ENCODE data around the gene KRT39. TPM values are rescaled to one million over a fixed set of nuclear protein-coding genes. Genes with fewer than 3 reads are reported as not detected.

Gene KRT39
- total RNA-seq, 2 donors from 2014 or later: not detected

GRCh38 chr17:40952154-40952553 is 14.6 kb downstream of the KRT39 start:
- no peak overlapping the region for H3K27ac Mint-ChIP-seq
- H3K4me1 Mint-ChIP-seq: peaks cover 8% of the 10 kb centered on the region
- no peak overlapping the region for H3K4me3 Mint-ChIP-seq
- no peak for DNase-seq
- no peak overlapping the region for H3K4me3 ChIP-seq (ENCODE audit: low read length)
- 100% methylated on average over 2 of the region's 2 CpGs; no CpG with 5 or more reads in 1 of the 2 experiments for WGBS, 2 experiments (ENCODE audit: insufficient coverage in 1 of 2, insufficient read length in 1 of 2)
- no peak for TF ChIP-seq CTCF (conservative IDR thresholded peaks at IDR 0.05)
- H3K9ac ChIP-seq (ENCODE audit: extremely low read depth, low read length, poor library complexity, severe bottlenecking): no peak overlapping the region
- no peaks in the 10 kb centered on the region for H3K4me1 ChIP-seq (ENCODE audit: control insufficient read depth, insufficient read depth, low read length)
- peaks cover 67% of the 10 kb centered on the region for H3K27me3 Mint-ChIP-seq (ENCODE audit: insufficient read depth)
- H3K27me3 ChIP-seq (ENCODE audit: control insufficient read depth, insufficient read depth, low read length, poor library complexity, severe bottlenecking): peaks cover 88% of the 10 kb centered on the region
- no peaks in the 10 kb centered on the region for H3K36me3 ChIP-seq (ENCODE audit: control insufficient read depth, insufficient read depth, low read length)
- H3K9me3 ChIP-seq (ENCODE audit: control insufficient read depth, low read length): no peaks in the 10 kb centered on the region
- no peaks in the 10 kb centered on the region for H3K36me3 Mint-ChIP-seq (ENCODE audit: low read depth)
- H3K9me3 Mint-ChIP-seq: no peaks in the 10 kb centered on the region
- H3K27ac ChIP-seq (ENCODE audit: low read depth, low read length): no peak overlapping the region

- no peaks in the 10 kb centered on the region for H3K36me3 ChIP-seq (ENCODE audit: control insufficient read depth, insufficient read depth, low read length)
- H3K9me3 Mint-ChIP-seq: no peaks in the 10 kb centered on the region
- no peaks in the 10 kb centered on the region for H3K36me3 Mint-ChIP-seq (ENCODE audit: low read depth)
- H3K9me3 ChIP-seq (ENCODE audit: control insufficient read depth, low read length): no peaks in the 10 kb centered on the region
- no peak for DNase-seq
- no peak overlapping the region for H3K27ac ChIP-seq (ENCODE audit: low read depth, low read length)
- H3K4me1 Mint-ChIP-seq: peaks cover 2% of the 10 kb centered on the region
- WGBS, 2 experiments (ENCODE audit: insufficient coverage in 1 of 2, insufficient read length in 1 of 2): 97 to 100% methylated on average over 2 of the region's 2 CpGs
- no peak overlapping the region for H3K27ac Mint-ChIP-seq
- H3K4me3 ChIP-seq (ENCODE audit: low read length): no peak overlapping the region
- H3K9ac ChIP-seq (ENCODE audit: extremely low read depth, low read length, poor library complexity, severe bottlenecking): no peak overlapping the region
- H3K4me3 Mint-ChIP-seq: no peak overlapping the region
- H3K4me1 ChIP-seq (ENCODE audit: control insufficient read depth, insufficient read depth, low read length): no peaks in the 10 kb centered on the region
- peaks cover 78% of the 10 kb centered on the region for H3K27me3 Mint-ChIP-seq (ENCODE audit: insufficient read depth)
- TF ChIP-seq CTCF (conservative IDR thresholded peaks at IDR 0.05): no peak
- peaks cover 91% of the 10 kb centered on the region for H3K27me3 ChIP-seq (ENCODE audit: control insufficient read depth, insufficient read depth, low read length, poor library complexity, severe bottlenecking)
These were observed 15.6 kb downstream of the KRT39 start for GRCh38 chr17:40951011-40951622.

DNA sequence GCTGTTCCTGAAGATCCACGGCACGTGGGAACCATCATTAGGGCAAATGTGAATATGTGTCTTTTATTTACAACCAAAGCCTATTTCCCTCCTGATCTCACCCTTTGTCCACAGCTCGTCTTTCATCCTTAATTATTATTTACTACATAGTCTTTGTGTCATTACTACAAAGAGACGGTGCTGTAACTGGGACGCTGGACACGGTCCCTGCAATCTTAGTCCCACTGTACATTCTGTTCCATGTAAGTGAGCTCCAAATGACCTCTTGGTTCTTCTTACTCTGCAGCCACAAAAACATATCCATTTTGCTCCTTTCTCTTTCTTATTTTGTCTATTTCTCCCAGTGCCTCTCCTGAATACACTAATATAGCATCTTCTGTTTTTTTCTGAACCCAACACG is 16.6 kb downstream of the KRT39 start:
- no peaks in the 10 kb centered on the region for H3K9me3 ChIP-seq (ENCODE audit: control insufficient read depth, low read length)
- no peak overlapping the region for H3K4me3 ChIP-seq (ENCODE audit: low read length)
- H3K9me3 Mint-ChIP-seq: no peaks in the 10 kb centered on the region
- 89 to 97% methylated on average over 4 to 7 of the region's 7 CpGs for WGBS, 2 experiments (ENCODE audit: insufficient coverage in 1 of 2, insufficient read length in 1 of 2)
- DNase-seq: no peak
- peaks cover 5% of the 10 kb centered on the region for H3K4me1 Mint-ChIP-seq
- no peak for TF ChIP-seq CTCF (conservative IDR thresholded peaks at IDR 0.05)
- no peaks in the 10 kb centered on the region for H3K36me3 Mint-ChIP-seq (ENCODE audit: low read depth)
- peaks cover 86% of the 10 kb centered on the region for H3K27me3 Mint-ChIP-seq (ENCODE audit: insufficient read depth)
- H3K4me1 ChIP-seq (ENCODE audit: control insufficient read depth, insufficient read depth, low read length): no peaks in the 10 kb centered on the region
- no peak overlapping the region for H3K4me3 Mint-ChIP-seq
- H3K36me3 ChIP-seq (ENCODE audit: control insufficient read depth, insufficient read depth, low read length): no peaks in the 10 kb centered on the region
- H3K27me3 ChIP-seq (ENCODE audit: control insufficient read depth, insufficient read depth, low read length, poor library complexity, severe bottlenecking): peaks cover 95% of the 10 kb centered on the region
- no peak overlapping the region for H3K9ac ChIP-seq (ENCODE audit: extremely low read depth, low read length, poor library complexity, severe bottlenecking)
- H3K27ac Mint-ChIP-seq: no peak overlapping the region
- H3K27ac ChIP-seq (ENCODE audit: low read depth, low read length): no peak overlapping the region

Measured in endodermal cell (in vitro differentiated cells).